ENCODE measurements around the gene VPS13A. TPM values are rescaled to one million over a fixed set of nuclear protein-coding genes. Genes with fewer than 3 reads are reported as not detected.
"Not testable (repeated sequence)": the region's sequence is repeated elsewhere in the genome, so short reads cannot be mapped to it uniquely, and the experiment has no call there.

The VPS13A gene
- total RNA-seq, 1 donor from 2014 or later = 29.3 TPM

GRCh38 chr9:77237896-77238295 is 60.6 kb downstream of the VPS13A start:
- Mint-ChIP-seq H3K36me3 (ENCODE audit: low read depth) (peaks cover 24% of the 10 kb centered on the region), H3K27me3 (ENCODE audit: low read depth) (no peaks in the 10 kb centered on the region), H3K4me3 (no peak overlapping the region), H3K9me3 (no peaks in the 10 kb centered on the region), H3K27ac (ENCODE audit: unreplicated experiment) (no peak overlapping the region), H3K4me1 (no peaks in the 10 kb centered on the region)
- TF ChIP-seq CTCF (conservative IDR thresholded peaks at IDR 0.05) = no peak
- no peak for DNase-seq (ENCODE audit: low read depth, low spot score)

DNA sequence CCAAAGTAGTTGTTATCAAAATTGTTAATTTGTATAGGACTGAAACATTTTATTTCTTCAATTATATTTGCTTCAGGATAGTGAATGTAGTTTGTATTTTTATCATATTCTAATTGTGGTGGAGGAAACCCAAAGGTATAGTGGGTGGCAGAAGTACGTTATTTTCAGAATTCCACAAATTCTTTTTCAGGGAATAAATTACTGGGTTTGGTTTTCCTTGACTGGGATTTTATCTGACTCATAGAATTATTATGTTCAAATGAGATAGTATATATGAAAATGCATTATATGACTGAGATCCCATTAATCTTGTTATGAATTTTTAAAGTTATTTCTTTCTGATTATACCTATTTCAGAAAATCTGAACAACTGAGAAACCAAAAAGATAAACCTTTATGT is 73.7 kb downstream of the VPS13A start:
- Mint-ChIP-seq H3K36me3 (ENCODE audit: low read depth) (peaks cover 23% of the 10 kb centered on the region), H3K9me3 (peaks cover 3% of the 10 kb centered on the region), H3K27ac (ENCODE audit: unreplicated experiment) (no peak overlapping the region), H3K4me3 (no peak overlapping the region), H3K4me1 (no peaks in the 10 kb centered on the region), H3K27me3 (ENCODE audit: low read depth) (no peaks in the 10 kb centered on the region)
- DNase-seq (ENCODE audit: low read depth, low spot score) = no peak
- TF ChIP-seq CTCF (conservative IDR thresholded peaks at IDR 0.05) = no peak

DNA sequence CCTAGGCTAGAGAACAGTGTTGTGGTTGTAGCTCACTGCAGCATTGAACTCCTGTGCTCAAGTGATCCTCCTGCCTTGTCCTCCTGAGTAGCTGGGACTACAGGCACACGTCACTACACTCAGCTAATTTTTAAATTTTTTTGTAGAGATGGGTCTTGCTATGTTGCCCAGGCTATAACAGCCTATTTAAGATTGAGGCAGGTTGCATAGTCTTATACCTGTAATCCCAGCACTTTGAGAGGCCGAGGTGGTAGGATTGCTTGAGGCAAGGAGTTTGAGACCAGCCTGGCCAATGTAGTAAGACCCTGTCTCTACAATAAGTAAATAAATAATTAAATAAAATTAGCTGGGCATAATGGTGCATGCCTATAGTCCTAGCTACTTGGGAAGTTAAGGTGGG is 79.9 kb downstream of the VPS13A start:
- H3K36me3 Mint-ChIP-seq (ENCODE audit: low read depth) = peaks cover 29% of the 10 kb centered on the region
- H3K4me1 Mint-ChIP-seq = no peaks in the 10 kb centered on the region
- H3K27me3 Mint-ChIP-seq (ENCODE audit: low read depth) = no peaks in the 10 kb centered on the region
- TF ChIP-seq CTCF (conservative IDR thresholded peaks at IDR 0.05) = no peak
- peaks cover 5% of the 10 kb centered on the region for H3K9me3 Mint-ChIP-seq
- no peak overlapping the region for H3K27ac Mint-ChIP-seq (ENCODE audit: unreplicated experiment)
- H3K4me3 Mint-ChIP-seq = no peak overlapping the region
- no peak for DNase-seq (ENCODE audit: low read depth, low spot score)

- Mint-ChIP-seq H3K4me3 (no peak overlapping the region), H3K9me3 (peaks cover 10% of the 10 kb centered on the region), H3K4me1 (no peaks in the 10 kb centered on the region), H3K27me3 (ENCODE audit: low read depth) (no peaks in the 10 kb centered on the region), H3K27ac (ENCODE audit: unreplicated experiment) (no peak overlapping the region), H3K36me3 (ENCODE audit: low read depth) (peaks cover 41% of the 10 kb centered on the region)
- TF ChIP-seq CTCF (conservative IDR thresholded peaks at IDR 0.05) = no peak
- no peak for DNase-seq (ENCODE audit: low read depth, low spot score)
Measured at GRCh38 chr9:77261605-77262004, 84.3 kb downstream of the VPS13A start.

GRCh38 chr9:77267762-77268161 is 90.4 kb downstream of the VPS13A start:
- not testable (repeated sequence) for H3K27ac Mint-ChIP-seq (ENCODE audit: unreplicated experiment); H3K4me3 Mint-ChIP-seq; DNase-seq (ENCODE audit: low read depth, low spot score); H3K4me1 Mint-ChIP-seq; H3K27me3 Mint-ChIP-seq (ENCODE audit: low read depth)
- peaks cover 10% of the 10 kb centered on the region for H3K9me3 Mint-ChIP-seq
- H3K36me3 Mint-ChIP-seq (ENCODE audit: low read depth) = peaks cover 41% of the 10 kb centered on the region

GRCh38 chr9:77271023-77271690 is 93.8 kb downstream of the VPS13A start:
- H3K27ac Mint-ChIP-seq (ENCODE audit: unreplicated experiment) = no peak overlapping the region
- peaks cover 2% of the 10 kb centered on the region for H3K9me3 Mint-ChIP-seq
- H3K36me3 Mint-ChIP-seq (ENCODE audit: low read depth) = peaks cover 13% of the 10 kb centered on the region
- H3K27me3 Mint-ChIP-seq (ENCODE audit: low read depth) = no peaks in the 10 kb centered on the region
- H3K4me1 Mint-ChIP-seq = no peaks in the 10 kb centered on the region
- DNase-seq (ENCODE audit: low read depth, low spot score) = no peak
- no peak for TF ChIP-seq CTCF (conservative IDR thresholded peaks at IDR 0.05)
- no peak overlapping the region for H3K4me3 Mint-ChIP-seq
